ENCODE data around the gene UBAC2.

DNA sequence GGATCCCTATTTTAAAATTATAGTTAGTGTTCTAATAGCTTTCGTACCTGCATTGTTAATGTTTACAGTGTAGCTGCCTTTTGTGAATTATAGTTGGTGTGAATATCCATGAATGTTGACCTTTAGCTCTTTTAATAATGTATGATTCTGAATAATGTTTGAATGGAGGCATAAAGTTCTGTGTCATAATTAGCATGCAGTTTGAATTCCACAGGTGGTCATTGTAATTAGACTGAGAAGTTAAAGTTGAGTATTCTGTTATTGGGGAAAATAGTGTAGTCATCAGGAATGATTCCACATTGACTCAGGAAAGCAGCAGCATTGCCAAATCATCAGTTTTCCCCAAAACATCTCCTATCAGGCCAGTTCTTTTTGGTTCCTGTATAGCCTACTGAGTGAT is 45.4 kb downstream of the UBAC2 start:
- TF ChIP-seq, protein P1, sequence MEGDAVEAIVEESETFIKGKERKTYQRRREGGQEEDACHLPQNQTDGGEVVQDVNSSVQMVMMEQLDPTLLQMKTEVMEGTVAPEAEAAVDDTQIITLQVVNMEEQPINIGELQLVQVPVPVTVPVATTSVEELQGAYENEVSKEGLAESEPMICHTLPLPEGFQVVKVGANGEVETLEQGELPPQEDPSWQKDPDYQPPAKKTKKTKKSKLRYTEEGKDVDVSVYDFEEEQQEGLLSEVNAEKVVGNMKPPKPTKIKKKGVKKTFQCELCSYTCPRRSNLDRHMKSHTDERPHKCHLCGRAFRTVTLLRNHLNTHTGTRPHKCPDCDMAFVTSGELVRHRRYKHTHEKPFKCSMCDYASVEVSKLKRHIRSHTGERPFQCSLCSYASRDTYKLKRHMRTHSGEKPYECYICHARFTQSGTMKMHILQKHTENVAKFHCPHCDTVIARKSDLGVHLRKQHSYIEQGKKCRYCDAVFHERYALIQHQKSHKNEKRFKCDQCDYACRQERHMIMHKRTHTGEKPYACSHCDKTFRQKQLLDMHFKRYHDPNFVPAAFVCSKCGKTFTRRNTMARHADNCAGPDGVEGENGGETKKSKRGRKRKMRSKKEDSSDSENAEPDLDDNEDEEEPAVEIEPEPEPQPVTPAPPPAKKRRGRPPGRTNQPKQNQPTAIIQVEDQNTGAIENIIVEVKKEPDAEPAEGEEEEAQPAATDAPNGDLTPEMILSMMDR (conservative IDR thresholded peaks at IDR 0.05): no peak
- no peak for TF ChIP-seq ZFX (IDR thresholded peaks at IDR 0.05)
